Gastrocnemius medialis (tissue), 4 donors: ENCODE results near the gene KIR3DL3. TPM values are rescaled to one million over a fixed set of nuclear protein-coding genes. Genes with fewer than 3 reads are reported as not detected.

ENCODE experiments used
- ATAC-seq, 2 donors: fragments of 150-250 bp; one replicate each; pipeline ENCODE4 v1.9.1; 2016
- DNase-seq, 2 donors: peaks; one replicate each; pipeline ENCODE4 v3.0.0-alpha.2; 2019
- H3K27ac ChIP-seq, 4 donors: fragments of 200-600 bp; sonication (generic); 1 replicate in 1 of 4; 2 replicates in 3 of 4; pipeline ENCODE4 v1.5.1; 2016 to 2018; ENCODE audit warnings: mild to moderate bottlenecking in 2 of 4, moderate library complexity in 1 of 4
- H3K27me3 ChIP-seq, 3 donors: fragments of 200-600 bp; sonication (generic) in 2 of 3; 1 replicate in 1 of 3; 2 replicates in 2 of 3; pipeline versions ENCODE4 v1.5.1 to v1.6.0; 2016 to 2019; ENCODE audit warnings: mild to moderate bottlenecking in 1 of 3, moderate library complexity in 1 of 3
- H3K36me3 ChIP-seq, 2 donors: fragments of 200-600 bp; sonication (generic) in 1 of 2; one replicate each; pipeline ENCODE4 v1.5.1; 2017 to 2018
- H3K4me1 ChIP-seq, 2 donors: fragments of 200-600 bp; sonication (generic) in 1 of 2; one replicate each; pipeline ENCODE4 v1.5.1; 2016 to 2017; ENCODE audit warnings: mild to moderate bottlenecking in 2 of 2
- H3K4me3 ChIP-seq, 4 donors: fragments of 200-600 bp; sonication (generic) in 3 of 4; 1 replicate in 1 of 4; 2 replicates in 3 of 4; pipeline ENCODE4 v1.5.1; 2016 to 2019; ENCODE audit warnings: mild to moderate bottlenecking in 2 of 4
- H3K9me3 ChIP-seq, 3 donors: fragments of 200-600 bp; sonication (generic) in 2 of 3; 1 replicate in 1 of 3; 2 replicates in 2 of 3; pipeline ENCODE4 v1.5.1; 2016 to 2019
- POLR2A ChIP-seq, 2 donors: fragments of 450-650 bp; IDR thresholded peaks; one replicate each; pipeline ENCODE4 v1.6.1; 2017; ENCODE audit warnings: antibody characterized with exemption in 2 of 2, mild to moderate bottlenecking in 2 of 2, moderate library complexity in 2 of 2
- in situ Hi-C, 4 donors: fragments of 200-750 bp; cut with MboI; loops; one replicate each; pipeline versions ENCODE4 v1.15.0 to v1.8.0; 2017; ENCODE audit warnings: low sequenced_read_pairs in 4 of 4
- intact Hi-C: fragments of 100-400 bp; cut with DNase I; formaldehyde crosslinking; loops from one replicate; pipeline ENCODE4 v1.15.1; 2023; ENCODE audit warnings: low total_unique reads
- total RNA-seq, 4 donors: library from RNA; depleted of rRNA; stranded (reverse); fragments of >200 nt; gene quantifications; one replicate each; pipeline versions ENCODE4 v1.1.0 to v1.2.3, GENCODE V29; 2016
- TF ChIP-seq, protein P1 (sequence below), 5 experiments: fragments of 450-650 bp in 3 of 5; fragments of 200-600 bp in 2 of 5; sonication (generic) in 2 of 5; IDR thresholded peaks in 4 of 5; conservative IDR thresholded peaks in 1 of 5; 1 replicate in 4 of 5; 2 replicates in 1 of 5; pipeline ENCODE4 v1.5.1; 2016 to 2019; ENCODE audit warnings: antibody characterized with exemption in 5 of 5, mild to moderate bottlenecking in 3 of 5, moderate library complexity in 3 of 5

KIR3DL3 gene
- total RNA-seq, 4 donors from 2014 or later: not detected

GRCh38 chr19:54684527-54684926 is 39.7 kb upstream of the KIR3DL3 start:
- Histone ChIP-seq H3K4me1 (no peaks in the 10 kb centered on the region), H3K36me3 (no peaks in the 10 kb centered on the region), H3K27me3 (no peaks in the 10 kb centered on the region), H3K9me3 (no peaks in the 10 kb centered on the region), H3K27ac (no peak overlapping the region), H3K4me3 (no peak overlapping the region)
- TF ChIP-seq, protein P1, sequence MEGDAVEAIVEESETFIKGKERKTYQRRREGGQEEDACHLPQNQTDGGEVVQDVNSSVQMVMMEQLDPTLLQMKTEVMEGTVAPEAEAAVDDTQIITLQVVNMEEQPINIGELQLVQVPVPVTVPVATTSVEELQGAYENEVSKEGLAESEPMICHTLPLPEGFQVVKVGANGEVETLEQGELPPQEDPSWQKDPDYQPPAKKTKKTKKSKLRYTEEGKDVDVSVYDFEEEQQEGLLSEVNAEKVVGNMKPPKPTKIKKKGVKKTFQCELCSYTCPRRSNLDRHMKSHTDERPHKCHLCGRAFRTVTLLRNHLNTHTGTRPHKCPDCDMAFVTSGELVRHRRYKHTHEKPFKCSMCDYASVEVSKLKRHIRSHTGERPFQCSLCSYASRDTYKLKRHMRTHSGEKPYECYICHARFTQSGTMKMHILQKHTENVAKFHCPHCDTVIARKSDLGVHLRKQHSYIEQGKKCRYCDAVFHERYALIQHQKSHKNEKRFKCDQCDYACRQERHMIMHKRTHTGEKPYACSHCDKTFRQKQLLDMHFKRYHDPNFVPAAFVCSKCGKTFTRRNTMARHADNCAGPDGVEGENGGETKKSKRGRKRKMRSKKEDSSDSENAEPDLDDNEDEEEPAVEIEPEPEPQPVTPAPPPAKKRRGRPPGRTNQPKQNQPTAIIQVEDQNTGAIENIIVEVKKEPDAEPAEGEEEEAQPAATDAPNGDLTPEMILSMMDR (IDR thresholded peaks at IDR 0.05 in 4 of 5, conservative IDR thresholded peaks at IDR 0.05 in 1 of 5): no peak
- TF ChIP-seq POLR2A (IDR thresholded peaks at IDR 0.05): no peak
- ATAC-seq (no peak), DNase-seq (no peak)
- in situ Hi-C loops: no loop called here
- intact Hi-C loops: no loop called here

DNA sequence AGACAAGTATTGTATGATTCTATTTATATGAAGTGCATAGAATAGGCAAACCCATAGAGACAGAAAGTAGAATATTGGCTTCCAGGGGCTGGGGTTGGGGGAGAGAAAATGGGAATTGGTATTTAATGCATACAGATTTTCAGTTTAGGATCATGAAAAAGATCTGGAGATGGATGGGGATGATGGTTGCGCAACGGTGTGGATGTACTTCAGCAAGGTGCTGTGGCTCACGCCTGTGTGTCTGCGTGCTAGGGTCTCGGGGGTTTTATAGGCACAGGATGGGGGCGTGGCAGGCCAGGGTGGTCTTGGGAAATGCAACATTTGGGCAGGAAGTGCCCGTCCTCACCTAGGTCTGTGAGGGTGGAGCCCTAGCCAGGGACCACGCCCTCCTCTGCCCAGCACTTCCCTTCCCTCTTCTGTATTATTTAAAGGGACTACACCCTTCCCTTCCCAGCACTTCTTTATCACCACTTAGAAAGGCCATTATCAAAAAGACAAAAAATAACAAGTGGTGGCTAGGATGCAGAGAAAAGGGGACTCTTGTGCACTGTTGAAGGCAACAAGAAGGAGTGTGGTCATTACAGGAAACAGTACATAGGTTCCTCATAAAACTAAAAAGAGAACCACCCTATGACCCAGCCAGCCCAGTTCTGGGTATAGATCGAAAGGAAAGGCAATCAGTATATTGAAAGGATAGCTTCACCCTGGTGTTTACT is 32.5 kb upstream of the KIR3DL3 start:
- in situ Hi-C loops: no loop called here
- ATAC-seq (no peak), DNase-seq (no peak)

GRCh38 chr19:54692298-54692615 is 32.0 kb upstream of the KIR3DL3 start:
- Histone ChIP-seq H3K27me3 (no peaks in the 10 kb centered on the region), H3K4me1 (no peaks in the 10 kb centered on the region), H3K36me3 (no peaks in the 10 kb centered on the region), H3K27ac (no peak overlapping the region), H3K4me3 (no peak overlapping the region), H3K9me3 (no peaks in the 10 kb centered on the region)
- TF ChIP-seq, protein P1 (IDR thresholded peaks at IDR 0.05 in 4 of 5, conservative IDR thresholded peaks at IDR 0.05 in 1 of 5): no peak
- TF ChIP-seq POLR2A (IDR thresholded peaks at IDR 0.05): no peak
- in situ Hi-C loops: no loop called here
- intact Hi-C loops: no loop called here
- DNase-seq: no peak
- ATAC-seq: no peak

More for the DNA sequence above, 32.5 kb upstream of the KIR3DL3 start:
- no peak for TF ChIP-seq POLR2A (IDR thresholded peaks at IDR 0.05)
- TF ChIP-seq, protein P1 (IDR thresholded peaks at IDR 0.05 in 4 of 5, conservative IDR thresholded peaks at IDR 0.05 in 1 of 5): no peak
- H3K27me3 ChIP-seq: no peaks in the 10 kb centered on the region
- H3K27ac ChIP-seq: no peak overlapping the region
- no peaks in the 10 kb centered on the region for H3K9me3 ChIP-seq
- no peaks in the 10 kb centered on the region for H3K4me1 ChIP-seq
- intact Hi-C loops: no loop called here
- no peaks in the 10 kb centered on the region for H3K36me3 ChIP-seq
- H3K4me3 ChIP-seq: no peak overlapping the region

DNA sequence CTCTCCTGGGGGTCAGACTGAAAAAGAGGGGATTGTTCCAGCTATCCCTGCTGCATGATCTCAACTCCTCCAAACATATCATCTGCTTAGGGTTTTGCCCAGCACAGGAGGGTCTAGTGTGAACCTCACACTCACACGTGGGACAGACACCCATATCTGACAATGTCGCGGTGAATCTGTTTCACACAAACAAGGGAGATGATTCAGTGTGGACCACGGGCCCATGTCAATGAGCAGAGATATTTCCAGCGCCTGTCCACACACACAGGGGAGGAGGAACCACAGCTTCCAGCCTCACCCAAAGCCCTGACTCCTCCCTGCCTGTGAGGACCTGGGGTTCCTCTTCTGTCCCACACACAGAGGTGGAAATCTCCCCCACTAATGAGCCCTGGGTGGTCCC is 29.6 kb upstream of the KIR3DL3 start:
- ATAC-seq (no peak), DNase-seq (no peak)
- no peaks in the 10 kb centered on the region for H3K27me3 ChIP-seq
- H3K9me3 ChIP-seq: no peaks in the 10 kb centered on the region
- TF ChIP-seq POLR2A (IDR thresholded peaks at IDR 0.05): no peak
- TF ChIP-seq, protein P1 (IDR thresholded peaks at IDR 0.05 in 4 of 5, conservative IDR thresholded peaks at IDR 0.05 in 1 of 5): no peak
- in situ Hi-C loops: no loop called here
- no peak overlapping the region for H3K27ac ChIP-seq
- H3K36me3 ChIP-seq: no peaks in the 10 kb centered on the region
- intact Hi-C loops: no loop called here
- H3K4me1 ChIP-seq: no peaks in the 10 kb centered on the region
- no peak overlapping the region for H3K4me3 ChIP-seq

GRCh38 chr19:54696117-54696548 is 28.1 kb upstream of the KIR3DL3 start:
- Histone ChIP-seq H3K36me3 (no peaks in the 10 kb centered on the region), H3K9me3 (no peaks in the 10 kb centered on the region), H3K27me3 (no peaks in the 10 kb centered on the region), H3K27ac (no peak overlapping the region), H3K4me3 (no peak overlapping the region), H3K4me1 (no peaks in the 10 kb centered on the region)
- ATAC-seq: no peak
- intact Hi-C loops: no loop called here
- no peak for DNase-seq
- in situ Hi-C loops: no loop called here
- no peak for TF ChIP-seq POLR2A (IDR thresholded peaks at IDR 0.05)
- TF ChIP-seq, protein P1 (IDR thresholded peaks at IDR 0.05 in 4 of 5, conservative IDR thresholded peaks at IDR 0.05 in 1 of 5): no peak
